Lower leg skin (tissue), 3 donors: ENCODE measurements around the gene IGSF9.

ENCODE experiments used
- CTCF ChIP-seq, 3 donors: fragments of 450-650 bp; IDR thresholded peaks; one replicate each; pipeline ENCODE4 v1.5.1; 2016; ENCODE audit warnings: antibody characterized with exemption in 3 of 3, mild to moderate bottlenecking in 3 of 3, moderate library complexity in 2 of 3
- POLR2A ChIP-seq, 2 donors: fragments of 450-650 bp; IDR thresholded peaks; one replicate each; pipeline ENCODE4 v1.6.1; 2016 to 2017; ENCODE audit warnings: antibody characterized with exemption in 2 of 2, mild to moderate bottlenecking in 1 of 2, moderate library complexity in 1 of 2

DNA sequence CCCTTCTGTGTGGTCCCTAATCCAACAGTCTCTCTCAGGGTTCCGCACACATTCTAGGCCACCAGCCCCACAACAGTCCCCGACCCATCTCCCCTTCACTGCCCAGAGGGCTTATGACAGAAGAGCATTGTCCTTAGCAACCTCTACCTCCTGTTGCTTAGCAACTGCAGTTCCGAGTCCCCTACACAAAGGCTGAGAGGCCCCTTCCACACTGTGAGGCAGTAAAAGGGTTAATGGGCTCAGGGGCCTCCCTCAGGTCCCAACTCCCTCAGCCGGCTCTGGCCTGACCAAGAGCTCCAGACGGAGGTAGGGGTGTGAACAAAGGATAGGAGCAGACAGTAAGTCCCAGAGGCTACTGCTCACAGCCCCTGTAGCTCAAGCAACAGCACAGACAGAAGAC is 4.3 kb downstream of the IGSF9 start:
- no peak for TF ChIP-seq CTCF (IDR thresholded peaks at IDR 0.05)
- TF ChIP-seq POLR2A (IDR thresholded peaks at IDR 0.05), result no peak
